GM12878 (cell line): ENCODE measurements around the gene DPP3.

ENCODE experiments used
- CBX5 ChIP-seq: sonication (generic); IDR thresholded peaks from 2 replicates; pipeline ENCODE4 v1.6.1; 2016; ENCODE audit warnings: low read depth, moderate library complexity, mild to moderate bottlenecking, inconsistent platforms
- POLR2AphosphoS5 ChIP-seq: IDR thresholded peaks from 2 replicates; pipeline ENCODE4 v1.6.1; 2011; ENCODE audit warnings: mild to moderate bottlenecking, low read length, inconsistent platforms
- RAD21 ChIP-seq: IDR thresholded peaks from 2 replicates; pipeline ENCODE4 v1.6.1; 2011; ENCODE audit warnings: mild to moderate bottlenecking, low read depth, low read length, moderate library complexity; ENCODE audit not compliant: insufficient read depth

DNA sequence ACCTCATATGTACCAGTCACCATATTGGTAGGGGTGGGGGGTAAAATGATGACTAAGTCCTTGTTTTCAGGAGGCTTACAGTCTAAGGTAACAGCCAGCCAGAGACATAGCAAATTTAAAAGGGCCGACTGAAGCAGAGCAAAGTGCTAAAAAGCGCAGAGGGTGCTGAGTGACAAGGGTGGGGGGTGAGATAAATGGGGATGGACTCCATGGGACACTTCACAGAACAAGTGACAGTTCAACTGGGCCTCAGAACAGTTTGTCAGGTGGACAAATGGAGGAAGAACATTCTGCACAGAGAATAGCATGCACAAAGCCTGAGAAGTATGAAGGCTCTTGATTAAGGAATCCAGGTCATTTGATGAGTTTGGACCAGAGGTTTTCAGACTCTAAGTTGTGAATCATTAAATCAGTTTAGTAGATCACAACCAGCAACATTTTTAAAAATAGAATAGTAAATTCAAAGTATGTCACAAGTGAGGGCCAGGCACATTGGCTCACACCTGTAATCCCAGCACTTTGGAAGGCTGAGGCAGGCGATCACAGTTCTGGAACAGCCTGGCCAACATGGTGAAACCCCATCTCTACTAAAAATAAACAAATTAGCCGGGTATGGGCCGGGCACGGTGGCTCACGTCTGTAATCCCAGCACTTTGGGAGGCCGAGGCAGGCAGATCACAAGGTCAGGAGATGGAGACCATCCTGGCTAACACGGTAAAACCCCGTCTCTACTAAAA is 44.2 kb downstream of the DPP3 start:
- TF ChIP-seq POLR2AphosphoS5 (no peak), CBX5 (no peak), RAD21 (no peak)
